Measurements from ENCODE around the gene CACNB1.

GRCh38 chr17:39134878-39135277 lies 62.6 kb downstream of the CACNB1 start:
- TF ChIP-seq CTCF (IDR thresholded peaks at IDR 0.05), result no peak
- TF ChIP-seq ZFX (IDR thresholded peaks at IDR 0.05; ENCODE audit: borderline replicate concordance), result no peak

All from 22Rv1 (cell line).